K562 (cell line): ENCODE data around the gene TRAF3IP1. TPM values are rescaled to one million over a fixed set of nuclear protein-coding genes. Genes with fewer than 3 reads are reported as not detected.

Experiments used
- ILK ChIP-seq: fragments of 450-650 bp; IDR thresholded peaks from 2 replicates; pipeline ENCODE4 v1.6.1; 2016; ENCODE audit warnings: missing genetic modification characterization, low read depth, mild to moderate bottlenecking, missing compliant biosample characterization, moderate library complexity, borderline replicate concordance
- RBM39 ChIP-seq: fragments of 200-400 bp; formaldehyde crosslinking; optimal IDR thresholded peaks from 2 replicates; pipeline ENCODE3; 2018; ENCODE audit warnings: low read depth, low read length
- ZNF592 ChIP-seq: fragments of 450-650 bp; IDR thresholded peaks from 2 replicates; pipeline ENCODE4 v1.6.1; 2017; ENCODE audit warnings: antibody characterized with exemption, mild to moderate bottlenecking
- polyA plus RNA-seq, 8 experiments: library from polyadenylated mRNA; depleted of rRNA in 4 of 8; stranded (reverse) in 5 of 8; unstranded in 3 of 8; fragments of >200 nt; fragmentation: Nextera tagmentation in 2 of 8; fragmentation: Illumina TruSeq in 1 of 8; extraction: Ambion mirVana in 2 of 8; extraction: Trizol in 1 of 8; gene quantifications; 2 replicates each; pipeline versions ENCODE4 v1.2.1 to v1.2.3, GENCODE V29; 2011 to 2014; ENCODE audit warnings: inconsistent platforms in 1 of 8, missing spikeins in 1 of 8
- total RNA-seq, 7 experiments: library from RNA; depleted of rRNA in 6 of 7; stranded (reverse); fragments of >200 nt in 6 of 7; fragmentation: Illumina TruSeq in 2 of 7; extraction: Trizol in 2 of 7; gene quantifications; 2 replicates each; pipeline versions ENCODE4 v1.2.1 to v1.2.3, GENCODE V29; 2011 to 2021; ENCODE audit warnings: low replicate concordance in 1 of 7
- TF ChIP-seq, protein P1 (sequence below): sonication (generic); formaldehyde crosslinking; IDR thresholded peaks from 2 replicates; pipeline ENCODE4 v1.5.0; 2020; ENCODE audit warnings: missing genetic modification reagents
- TF ChIP-seq, protein P2 (sequence below): sonication (generic); formaldehyde crosslinking; IDR thresholded peaks from 2 replicates; pipeline ENCODE4 v1.8.0; 2023; ENCODE audit warnings: mild to moderate bottlenecking, missing genetic modification reagents

The TRAF3IP1 gene
- total and polyA plus RNA-seq, 9 of the 15 experiments (the other 6 are each of a cell fraction or from before 2014, with no cell fraction given) = 1.3 to 7.4 (median 3.4) TPM

GRCh38 chr2:238398577-238398976, 78.3 kb downstream of the TRAF3IP1 start (continued):
- TF ChIP-seq, protein P1, sequence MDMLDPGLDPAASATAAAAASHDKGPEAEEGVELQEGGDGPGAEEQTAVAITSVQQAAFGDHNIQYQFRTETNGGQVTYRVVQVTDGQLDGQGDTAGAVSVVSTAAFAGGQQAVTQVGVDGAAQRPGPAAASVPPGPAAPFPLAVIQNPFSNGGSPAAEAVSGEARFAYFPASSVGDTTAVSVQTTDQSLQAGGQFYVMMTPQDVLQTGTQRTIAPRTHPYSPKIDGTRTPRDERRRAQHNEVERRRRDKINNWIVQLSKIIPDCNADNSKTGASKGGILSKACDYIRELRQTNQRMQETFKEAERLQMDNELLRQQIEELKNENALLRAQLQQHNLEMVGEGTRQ (CRISPR knock-in tag) = no peak
- no peak for TF ChIP-seq ILK (tag)
- TF ChIP-seq, protein P2, sequence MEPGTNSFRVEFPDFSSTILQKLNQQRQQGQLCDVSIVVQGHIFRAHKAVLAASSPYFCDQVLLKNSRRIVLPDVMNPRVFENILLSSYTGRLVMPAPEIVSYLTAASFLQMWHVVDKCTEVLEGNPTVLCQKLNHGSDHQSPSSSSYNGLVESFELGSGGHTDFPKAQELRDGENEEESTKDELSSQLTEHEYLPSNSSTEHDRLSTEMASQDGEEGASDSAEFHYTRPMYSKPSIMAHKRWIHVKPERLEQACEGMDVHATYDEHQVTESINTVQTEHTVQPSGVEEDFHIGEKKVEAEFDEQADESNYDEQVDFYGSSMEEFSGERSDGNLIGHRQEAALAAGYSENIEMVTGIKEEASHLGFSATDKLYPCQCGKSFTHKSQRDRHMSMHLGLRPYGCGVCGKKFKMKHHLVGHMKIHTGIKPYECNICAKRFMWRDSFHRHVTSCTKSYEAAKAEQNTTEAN (CRISPR knock-in tag) = no peak
- TF ChIP-seq RBM39 = no peak
- TF ChIP-seq ZNF592 = no peak
